Measurements from ENCODE around the gene COL4A4. TPM values are rescaled to one million over a fixed set of nuclear protein-coding genes. Genes with fewer than 3 reads are reported as not detected.

Gene COL4A4
- total and polyA plus RNA-seq, 2 of the 4 experiments (the other 2 are of a cell fraction), result 0.02 TPM; not detected in 1

DNA sequence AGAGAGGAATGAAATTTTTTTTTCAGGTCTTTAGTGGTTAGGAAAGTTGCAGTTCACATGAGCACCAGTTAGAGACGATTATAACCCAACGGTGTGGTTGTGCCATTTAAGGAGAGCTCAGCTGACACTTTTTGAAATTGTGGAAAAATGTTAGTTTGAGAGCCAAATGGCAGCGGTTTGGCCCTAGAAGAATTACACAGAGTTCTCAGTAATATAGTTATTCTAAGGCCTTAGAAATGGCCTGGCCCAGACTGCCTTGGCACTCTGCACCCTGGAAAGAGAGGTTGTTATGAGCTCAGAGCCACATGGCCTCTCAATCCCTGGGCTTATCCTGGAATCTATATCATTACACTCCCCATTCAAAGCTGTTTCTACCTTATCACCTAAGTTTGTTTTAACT is 210.8 kb downstream of the COL4A4 start:
- DNase-seq, result no peak
- intact Hi-C loops (cut with micrococcal nuclease), result no loop called here
- Histone ChIP-seq H3K9me1 (ENCODE audit: insufficient read depth, low read length) (0 out of 2 replicates have a peak, but pooled peaks cover 4% of the 10 kb centered on the region), H3K4ac (ENCODE audit: low read depth, low read length) (no peak overlapping the region), H2BK5ac (ENCODE audit: low read depth, low read length, poor library complexity, severe bottlenecking) (no peak overlapping the region), H4K91ac (ENCODE audit: insufficient read depth, low read depth, low read length) (no peak overlapping the region), H3K23ac (ENCODE audit: low read depth, low read length) (no peak overlapping the region), H3K4me1 (ENCODE audit: control insufficient read depth, insufficient read depth, low read length) (no peaks in the 10 kb centered on the region), H3K4me2 (ENCODE audit: low read depth, low read length) (no peak overlapping the region), H3K9ac (ENCODE audit: low read depth, low read length) (no peak overlapping the region), H3K4me3 (ENCODE audit: insufficient read depth, low read depth, low read length) (no peak overlapping the region), H4K8ac (ENCODE audit: low read depth in 2 of 2, low read length in 2 of 2) (no peak overlapping the region), H4K5ac (ENCODE audit: low read depth, low read length) (no peak overlapping the region), H2BK15ac (ENCODE audit: low read depth, low read length) (no peak overlapping the region), H3K27me3 (ENCODE audit: control insufficient read depth, insufficient read depth, low read length) (no peaks in the 10 kb centered on the region), H3K79me1 (ENCODE audit: low read depth in 1 of 2, low read length in 2 of 2) (no peaks in the 10 kb centered on the region), H3K14ac (replicated peaks; ENCODE audit: low read depth, low read length) (no peak overlapping the region), H3K27ac (ENCODE audit: insufficient read depth, low read length) (no peak overlapping the region), H2AK9ac (replicated peaks; ENCODE audit: low read depth, low read length, poor library complexity) (no peak overlapping the region), H3K56ac (ENCODE audit: extremely low read depth, insufficient read depth, low read length) (no peak overlapping the region), H2BK120ac (ENCODE audit: low read depth, low read length) (no peak overlapping the region), H3K18ac (ENCODE audit: low read depth, low read length) (no peak overlapping the region), H3K36me3 (ENCODE audit: control insufficient read depth, insufficient read depth, low read length) (no peaks in the 10 kb centered on the region), H2BK20ac (ENCODE audit: low read depth, low read length) (no peak overlapping the region), H2AK5ac (ENCODE audit: low read depth, low read length) (no peak overlapping the region), H2AFZ (replicated peaks; ENCODE audit: low read length, poor library complexity) (no peak overlapping the region), H4K20me1 (ENCODE audit: insufficient read depth, low read length) (no peaks in the 10 kb centered on the region), H3K9me3 (ENCODE audit: control insufficient read depth, insufficient read depth, low read length) (no peaks in the 10 kb centered on the region)
- WGBS, 2 experiments (ENCODE audit: extremely low coverage in 2 of 2, insufficient read length in 1 of 2), result 80% methylated on average over 2 of the region's 3 CpGs; no CpG with 5 or more reads in 1 of the 2 experiments
- no TSS peak for BruUV-seq (replicated peaks)
- POLR2A ChIA-PET (ENCODE audit: unreplicated experiment), result no interaction called here
- no peak for ATAC-seq (ENCODE audit: low read depth)
- dilution Hi-C loops (cut with HindIII; ENCODE audit: low sequenced_read_pairs, unreplicated experiment), result no loop called here
- no peak for TF ChIP-seq FOS (IDR thresholded peaks at IDR 0.05; ENCODE audit: low read depth, low read length)
- no peak for TF ChIP-seq RCOR1 (IDR thresholded peaks at IDR 0.05; ENCODE audit: insufficient replicate concordance, low read length)
- TF ChIP-seq BHLHE40 (IDR thresholded peaks at IDR 0.05; ENCODE audit: low read depth, low read length), result no peak
- TF ChIP-seq SMC3 (IDR thresholded peaks at IDR 0.05; ENCODE audit: low read depth, low read length), result no peak
- TF ChIP-seq, protein P1, sequence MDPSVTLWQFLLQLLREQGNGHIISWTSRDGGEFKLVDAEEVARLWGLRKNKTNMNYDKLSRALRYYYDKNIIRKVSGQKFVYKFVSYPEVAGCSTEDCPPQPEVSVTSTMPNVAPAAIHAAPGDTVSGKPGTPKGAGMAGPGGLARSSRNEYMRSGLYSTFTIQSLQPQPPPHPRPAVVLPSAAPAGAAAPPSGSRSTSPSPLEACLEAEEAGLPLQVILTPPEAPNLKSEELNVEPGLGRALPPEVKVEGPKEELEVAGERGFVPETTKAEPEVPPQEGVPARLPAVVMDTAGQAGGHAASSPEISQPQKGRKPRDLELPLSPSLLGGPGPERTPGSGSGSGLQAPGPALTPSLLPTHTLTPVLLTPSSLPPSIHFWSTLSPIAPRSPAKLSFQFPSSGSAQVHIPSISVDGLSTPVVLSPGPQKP (IDR thresholded peaks at IDR 0.05; ENCODE audit: borderline replicate concordance, low read depth, low read length), result no peak
- TF ChIP-seq RAD21 (IDR thresholded peaks at IDR 0.05; ENCODE audit: low read length), result no peak
- TF ChIP-seq MAZ (IDR thresholded peaks at IDR 0.05; ENCODE audit: borderline replicate concordance, low read depth, low read length), result no peak
- no peak for TF ChIP-seq POLR2A (IDR thresholded peaks at IDR 0.05; ENCODE audit: low read depth, low read length)
- TF ChIP-seq, protein P2, sequence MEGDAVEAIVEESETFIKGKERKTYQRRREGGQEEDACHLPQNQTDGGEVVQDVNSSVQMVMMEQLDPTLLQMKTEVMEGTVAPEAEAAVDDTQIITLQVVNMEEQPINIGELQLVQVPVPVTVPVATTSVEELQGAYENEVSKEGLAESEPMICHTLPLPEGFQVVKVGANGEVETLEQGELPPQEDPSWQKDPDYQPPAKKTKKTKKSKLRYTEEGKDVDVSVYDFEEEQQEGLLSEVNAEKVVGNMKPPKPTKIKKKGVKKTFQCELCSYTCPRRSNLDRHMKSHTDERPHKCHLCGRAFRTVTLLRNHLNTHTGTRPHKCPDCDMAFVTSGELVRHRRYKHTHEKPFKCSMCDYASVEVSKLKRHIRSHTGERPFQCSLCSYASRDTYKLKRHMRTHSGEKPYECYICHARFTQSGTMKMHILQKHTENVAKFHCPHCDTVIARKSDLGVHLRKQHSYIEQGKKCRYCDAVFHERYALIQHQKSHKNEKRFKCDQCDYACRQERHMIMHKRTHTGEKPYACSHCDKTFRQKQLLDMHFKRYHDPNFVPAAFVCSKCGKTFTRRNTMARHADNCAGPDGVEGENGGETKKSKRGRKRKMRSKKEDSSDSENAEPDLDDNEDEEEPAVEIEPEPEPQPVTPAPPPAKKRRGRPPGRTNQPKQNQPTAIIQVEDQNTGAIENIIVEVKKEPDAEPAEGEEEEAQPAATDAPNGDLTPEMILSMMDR (conservative IDR thresholded peaks at IDR 0.05; ENCODE audit: low read depth, low read length), result no peak
- TF ChIP-seq, protein P3, sequence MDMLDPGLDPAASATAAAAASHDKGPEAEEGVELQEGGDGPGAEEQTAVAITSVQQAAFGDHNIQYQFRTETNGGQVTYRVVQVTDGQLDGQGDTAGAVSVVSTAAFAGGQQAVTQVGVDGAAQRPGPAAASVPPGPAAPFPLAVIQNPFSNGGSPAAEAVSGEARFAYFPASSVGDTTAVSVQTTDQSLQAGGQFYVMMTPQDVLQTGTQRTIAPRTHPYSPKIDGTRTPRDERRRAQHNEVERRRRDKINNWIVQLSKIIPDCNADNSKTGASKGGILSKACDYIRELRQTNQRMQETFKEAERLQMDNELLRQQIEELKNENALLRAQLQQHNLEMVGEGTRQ (IDR thresholded peaks at IDR 0.05; ENCODE audit: low read depth, low read length), result no peak
- in situ Hi-C loops (cut with MboI; ENCODE audit: low sequenced_read_pairs), result no loop called here
- CTCF ChIA-PET, result no interaction called here
